ENCODE data around the gene GUK1.

DNA sequence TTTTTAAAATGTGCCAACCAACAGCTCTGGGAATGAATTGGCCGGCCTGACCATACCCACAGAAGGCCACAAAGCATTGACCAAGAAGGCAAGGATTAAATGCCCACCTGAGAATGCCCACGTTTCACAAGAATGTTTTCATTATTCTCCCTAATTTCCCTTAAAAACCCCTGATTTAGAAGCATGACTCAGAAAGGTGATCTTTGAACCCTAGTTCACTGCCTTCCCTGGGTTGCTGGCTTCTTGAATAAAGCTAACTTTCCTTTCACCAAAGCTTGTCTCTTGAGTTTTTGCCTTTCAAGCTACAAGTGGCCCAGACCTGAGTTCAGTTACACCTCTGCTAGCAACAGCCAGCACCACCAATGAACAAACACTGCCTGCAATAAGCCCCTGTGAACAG lies 16.6 kb upstream of the GUK1 start:
- TF ChIP-seq POLR2A (IDR thresholded peaks at IDR 0.05; ENCODE audit: low read depth, low read length) (no peak), POLR2AphosphoS5 (IDR thresholded peaks at IDR 0.05; ENCODE audit: low read depth, low read length) (no peak)
